ENCODE measurements around the gene YIPF1. TPM values are rescaled to one million over a fixed set of nuclear protein-coding genes. Genes with fewer than 3 reads are reported as not detected.

Gene YIPF1
- total RNA-seq, 1 experiment from 2014 or later = 15.8 TPM

GRCh38 chr1:53911442-53911841 is 21.8 kb upstream of the YIPF1 start:
- ChIA-PET CTCF (interaction anchor here (1.0 to 1.6 kb wide), 4 partner anchors 19 to 51 kb away, joined by 3 to 5 read pairs (median 4); partner anchors contain the start of genes IFT25 and LRRC42), POLR2A (interaction anchor here (1.3 to 2.7 kb wide), 4 partner anchors 12 to 34 kb away, joined by 3 to 15 read pairs (median 8); partner anchors contain the start of genes IFT25, LRRC42 and YIPF1)
- intact Hi-C loops (cut with micrococcal nuclease) = no loop called here
- Mint-ChIP-seq H3K27me3 (ENCODE audit: insufficient read depth, unreplicated experiment) (no peaks in the 10 kb centered on the region), H3K4me3 (ENCODE audit: unreplicated experiment) (no peak overlapping the region), H3K36me3 (ENCODE audit: insufficient read depth, unreplicated experiment) (peaks cover 25% of the 10 kb centered on the region), H3K27ac (ENCODE audit: low read depth, unreplicated experiment) (no peak overlapping the region), H3K9me3 (ENCODE audit: unreplicated experiment) (no peaks in the 10 kb centered on the region), H3K4me1 (ENCODE audit: insufficient read depth, unreplicated experiment) (no peaks in the 10 kb centered on the region)
- no TSS peak for BruUV-seq (replicated peaks)
- TF ChIP-seq CTCF (IDR thresholded peaks at IDR 0.05; ENCODE audit: unreplicated experiment) = no peak
- no peak for DNase-seq (ENCODE audit: unreplicated experiment)

- H3K27me3 Mint-ChIP-seq (ENCODE audit: insufficient read depth, unreplicated experiment) = no peaks in the 10 kb centered on the region
- no peaks in the 10 kb centered on the region for H3K9me3 Mint-ChIP-seq (ENCODE audit: unreplicated experiment)
- no peaks in the 10 kb centered on the region for H3K4me1 Mint-ChIP-seq (ENCODE audit: insufficient read depth, unreplicated experiment)
- no peak for DNase-seq (ENCODE audit: unreplicated experiment)
- CTCF ChIA-PET = interaction anchor here (1.2 to 1.6 kb wide), 5 partner anchors 13 to 170 kb away, joined by 3 to 6 read pairs (median 4); partner anchors contain the start of gene IFT25
- intact Hi-C loops (cut with micrococcal nuclease) = no loop called here
- no peak overlapping the region for H3K27ac Mint-ChIP-seq (ENCODE audit: low read depth, unreplicated experiment)
- no peak overlapping the region for H3K4me3 Mint-ChIP-seq (ENCODE audit: unreplicated experiment)
- TF ChIP-seq CTCF (IDR thresholded peaks at IDR 0.05; ENCODE audit: unreplicated experiment) = no peak
- no TSS peak for BruUV-seq (replicated peaks)
- H3K36me3 Mint-ChIP-seq (ENCODE audit: insufficient read depth, unreplicated experiment) = peaks cover 12% of the 10 kb centered on the region
- POLR2A ChIA-PET = interaction anchor here (1.2 to 2.7 kb wide), 7 partner anchors 10 to 47 kb away, joined by 3 to 15 read pairs (median 7); partner anchors contain the start of genes IFT25, LRRC42 and YIPF1
Measured at GRCh38 chr1:53909946-53910345, 20.3 kb upstream of the YIPF1 start.

GRCh38 chr1:53906121-53906520 is 16.5 kb upstream of the YIPF1 start:
- DNase-seq (ENCODE audit: unreplicated experiment) = no peak
- Mint-ChIP-seq H3K9me3 (ENCODE audit: unreplicated experiment) (no peaks in the 10 kb centered on the region), H3K4me1 (ENCODE audit: insufficient read depth, unreplicated experiment) (no peaks in the 10 kb centered on the region), H3K27me3 (ENCODE audit: insufficient read depth, unreplicated experiment) (no peaks in the 10 kb centered on the region), H3K27ac (ENCODE audit: low read depth, unreplicated experiment) (no peak overlapping the region), H3K36me3 (ENCODE audit: insufficient read depth, unreplicated experiment) (peaks cover 5% of the 10 kb centered on the region), H3K4me3 (ENCODE audit: unreplicated experiment) (no peak overlapping the region)
- ChIA-PET CTCF (no interaction called here), POLR2A (no interaction called here)
- TF ChIP-seq CTCF (IDR thresholded peaks at IDR 0.05; ENCODE audit: unreplicated experiment) = no peak
- intact Hi-C loops (cut with micrococcal nuclease) = no loop called here
- no TSS peak for BruUV-seq (replicated peaks)

- Mint-ChIP-seq H3K27me3 (ENCODE audit: insufficient read depth, unreplicated experiment) (no peaks in the 10 kb centered on the region), H3K27ac (ENCODE audit: low read depth, unreplicated experiment) (no peak overlapping the region), H3K4me1 (ENCODE audit: insufficient read depth, unreplicated experiment) (no peaks in the 10 kb centered on the region), H3K9me3 (ENCODE audit: unreplicated experiment) (no peaks in the 10 kb centered on the region), H3K36me3 (ENCODE audit: insufficient read depth, unreplicated experiment) (peaks cover 5% of the 10 kb centered on the region), H3K4me3 (ENCODE audit: unreplicated experiment) (no peak overlapping the region)
- intact Hi-C loops (cut with micrococcal nuclease) = no loop called here
- ChIA-PET POLR2A (no interaction called here), CTCF (interaction anchor here (0.6 to 1.0 kb wide), 2 partner anchors 54 to 178 kb away, joined by 3 to 6 read pairs; no protein-coding TSS in a partner anchor)
- DNase-seq (ENCODE audit: unreplicated experiment) = no peak
- TF ChIP-seq CTCF (IDR thresholded peaks at IDR 0.05; ENCODE audit: unreplicated experiment) = no peak
- no TSS peak for BruUV-seq (replicated peaks)
Measured at GRCh38 chr1:53905509-53905908, 15.9 kb upstream of the YIPF1 start.

All from MCF 10A (cell line).